ENCODE measurements around the gene UBE4A.

GRCh38 chr11:118334745-118335144 lies 24.7 kb upstream of the UBE4A start:
- TF ChIP-seq CTCF (IDR thresholded peaks at IDR 0.05; ENCODE audit: insufficient read depth, low read length): no peak
- no peak for TF ChIP-seq REST (IDR thresholded peaks at IDR 0.05; ENCODE audit: insufficient replicate concordance, low read depth)
- no peak for TF ChIP-seq POLR2AphosphoS5 (IDR thresholded peaks at IDR 0.05; ENCODE audit: low read depth)
- no peak for TF ChIP-seq GABPA (IDR thresholded peaks at IDR 0.05; ENCODE audit: low read depth)
- no peak for TF ChIP-seq SPI1 (IDR thresholded peaks at IDR 0.05; ENCODE audit: borderline replicate concordance, low read depth)

Data from HL-60 (cell line).